HepG2 (cell line): Measurements from ENCODE around the gene WDR81. TPM values are rescaled to one million over a fixed set of nuclear protein-coding genes. Genes with fewer than 3 reads are reported as not detected.

Source experiments
- FOXJ3 ChIP-seq: sonication (generic); formaldehyde crosslinking; IDR thresholded peaks from 2 replicates; pipeline ENCODE4 v1.4.0; 2020; ENCODE audit warnings: missing genetic modification reagents, mild to moderate bottlenecking, borderline replicate concordance
- GZF1 ChIP-seq: sonication (generic); formaldehyde crosslinking; IDR thresholded peaks from 2 replicates; pipeline ENCODE4 v1.5.1; 2020; ENCODE audit warnings: mild to moderate bottlenecking, missing genetic modification reagents
- HOXA9 ChIP-seq: sonication (generic); formaldehyde crosslinking; IDR thresholded peaks from 2 replicates; pipeline ENCODE4 v1.8.1; 2022; ENCODE audit warnings: missing genetic modification reagents, mild to moderate bottlenecking, moderate library complexity, borderline replicate concordance
- IRF2 ChIP-seq: IDR thresholded peaks from 2 replicates; pipeline ENCODE4 v1.6.1; 2018; ENCODE audit warnings: missing genetic modification reagents, missing compliant biosample characterization
- MAF1 ChIP-seq: sonication (generic); formaldehyde crosslinking; IDR thresholded peaks from 2 replicates; pipeline ENCODE4 v1.5.0; 2020; ENCODE audit warnings: missing genetic modification reagents, borderline replicate concordance
- MBD4 ChIP-seq: IDR thresholded peaks from 2 replicates; pipeline ENCODE4 v1.6.1; 2012; ENCODE audit warnings: low read length, inconsistent platforms, borderline replicate concordance
- MYC ChIP-seq: sonication (generic); formaldehyde crosslinking; IDR thresholded peaks from 2 replicates; pipeline ENCODE4 v1.9.0; 2021; ENCODE audit warnings: missing genetic modification reagents, borderline replicate concordance
- ZGPAT ChIP-seq: IDR thresholded peaks from 2 replicates; pipeline ENCODE4 v1.6.1; 2016; ENCODE audit warnings: mild to moderate bottlenecking
- ZNF10 ChIP-seq: sonication (generic); formaldehyde crosslinking; IDR thresholded peaks from 2 replicates; pipeline ENCODE4 v1.4.0; 2020; ENCODE audit warnings: mild to moderate bottlenecking, low read depth, missing genetic modification reagents, borderline replicate concordance
- ZSCAN29 ChIP-seq: sonication (generic); formaldehyde crosslinking; conservative IDR thresholded peaks from 2 replicates; pipeline ENCODE4 v1.4.0; 2020; ENCODE audit warnings: mild to moderate bottlenecking, missing genetic modification reagents
- polyA plus RNA-seq, 8 experiments: library from polyadenylated mRNA; depleted of rRNA in 3 of 8; stranded (reverse) in 7 of 8; unstranded in 1 of 8; fragments of >200 nt; fragmentation: Illumina TruSeq in 4 of 8; extraction: Trizol in 4 of 8; gene quantifications; 2 replicates each; pipeline versions ENCODE4 v1.2.1 to v1.2.3, GENCODE V29; 2011 to 2016; ENCODE audit warnings: low read depth in 4 of 8, missing spikeins in 1 of 8, mixed read lengths in 1 of 8; ENCODE audit not compliant: insufficient read depth in 1 of 8
- total RNA-seq, 5 experiments: library from RNA; depleted of rRNA; stranded (reverse); fragments of >200 nt; fragmentation: Illumina TruSeq; extraction: Trizol; gene quantifications; 2 replicates each; pipeline ENCODE4 v1.2.3, GENCODE V29; 2016; ENCODE audit warnings: low read depth in 1 of 5
- TF ChIP-seq, protein P1 (sequence below): sonication (generic); formaldehyde crosslinking; IDR thresholded peaks from 2 replicates; pipeline ENCODE4 v1.4.0; 2020; ENCODE audit warnings: mild to moderate bottlenecking, low read depth, missing genetic modification reagents
- TF ChIP-seq, protein P2 (sequence below): IDR thresholded peaks from 2 replicates; pipeline ENCODE4 v1.6.1; 2016; ENCODE audit warnings: missing compliant biosample characterization, missing genetic modification reagents, borderline replicate concordance
- TF ChIP-seq, protein P3 (sequence below): sonication (generic); formaldehyde crosslinking; IDR thresholded peaks from 2 replicates; pipeline ENCODE4 v1.5.1; 2020; ENCODE audit warnings: mild to moderate bottlenecking, missing genetic modification reagents, borderline replicate concordance
- TF ChIP-seq, protein P4 (sequence below): sonication (generic); formaldehyde crosslinking; IDR thresholded peaks from 2 replicates; pipeline ENCODE4 v1.9.0; 2021; ENCODE audit warnings: missing genetic modification reagents, borderline replicate concordance

WDR81 gene
- total and polyA plus RNA-seq, 2 of the 13 experiments (the other 11 are each of a cell fraction or from before 2014, with no cell fraction given), result 9.1 to 16.7 TPM

GRCh38 chr17:1736348-1737281 lies 12.1 kb downstream of the WDR81 start (continued):
- TF ChIP-seq MAF1 (CRISPR knock-in tag) (peak; percentile 83; the same call in 1 of the 2 replicates), GZF1 (CRISPR knock-in tag) (peak; percentile 89), MBD4 (no peak), ZNF10 (CRISPR knock-in tag) (no peak), ZSCAN29 (CRISPR knock-in tag) (peak; percentile 73; the same call in 1 of the 2 replicates), ZGPAT (CRISPR knock-in tag) (peak; percentile 98), FOXJ3 (CRISPR knock-in tag) (peak; percentile 97), IRF2 (CRISPR knock-in tag) (peak; percentile 82), HOXA9 (CRISPR knock-in tag) (no peak), MYC (CRISPR knock-in tag) (peak; percentile 87)
- TF ChIP-seq, protein P1, sequence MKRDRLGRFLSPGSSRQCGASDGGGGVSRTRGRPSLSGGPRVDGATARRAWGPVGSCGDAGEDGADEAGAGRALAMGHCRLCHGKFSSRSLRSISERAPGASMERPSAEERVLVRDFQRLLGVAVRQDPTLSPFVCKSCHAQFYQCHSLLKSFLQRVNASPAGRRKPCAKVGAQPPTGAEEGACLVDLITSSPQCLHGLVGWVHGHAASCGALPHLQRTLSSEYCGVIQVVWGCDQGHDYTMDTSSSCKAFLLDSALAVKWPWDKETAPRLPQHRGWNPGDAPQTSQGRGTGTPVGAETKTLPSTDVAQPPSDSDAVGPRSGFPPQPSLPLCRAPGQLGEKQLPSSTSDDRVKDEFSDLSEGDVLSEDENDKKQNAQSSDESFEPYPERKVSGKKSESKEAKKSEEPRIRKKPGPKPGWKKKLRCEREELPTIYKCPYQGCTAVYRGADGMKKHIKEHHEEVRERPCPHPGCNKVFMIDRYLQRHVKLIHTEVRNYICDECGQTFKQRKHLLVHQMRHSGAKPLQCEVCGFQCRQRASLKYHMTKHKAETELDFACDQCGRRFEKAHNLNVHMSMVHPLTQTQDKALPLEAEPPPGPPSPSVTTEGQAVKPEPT (CRISPR knock-in tag), result 0 out of 2 replicates have a peak, but pooled peaks have one; percentile 16
- TF ChIP-seq, protein P2, sequence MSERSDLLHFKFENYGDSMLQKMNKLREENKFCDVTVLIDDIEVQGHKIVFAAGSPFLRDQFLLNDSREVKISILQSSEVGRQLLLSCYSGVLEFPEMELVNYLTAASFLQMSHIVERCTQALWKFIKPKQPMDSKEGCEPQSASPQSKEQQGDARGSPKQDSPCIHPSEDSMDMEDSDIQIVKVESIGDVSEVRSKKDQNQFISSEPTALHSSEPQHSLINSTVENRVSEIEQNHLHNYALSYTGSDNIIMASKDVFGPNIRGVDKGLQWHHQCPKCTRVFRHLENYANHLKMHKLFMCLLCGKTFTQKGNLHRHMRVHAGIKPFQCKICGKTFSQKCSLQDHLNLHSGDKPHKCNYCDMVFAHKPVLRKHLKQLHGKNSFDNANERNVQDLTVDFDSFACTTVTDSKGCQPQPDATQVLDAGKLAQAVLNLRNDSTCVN (CRISPR knock-in tag), result peak; percentile 61
- TF ChIP-seq, protein P3, sequence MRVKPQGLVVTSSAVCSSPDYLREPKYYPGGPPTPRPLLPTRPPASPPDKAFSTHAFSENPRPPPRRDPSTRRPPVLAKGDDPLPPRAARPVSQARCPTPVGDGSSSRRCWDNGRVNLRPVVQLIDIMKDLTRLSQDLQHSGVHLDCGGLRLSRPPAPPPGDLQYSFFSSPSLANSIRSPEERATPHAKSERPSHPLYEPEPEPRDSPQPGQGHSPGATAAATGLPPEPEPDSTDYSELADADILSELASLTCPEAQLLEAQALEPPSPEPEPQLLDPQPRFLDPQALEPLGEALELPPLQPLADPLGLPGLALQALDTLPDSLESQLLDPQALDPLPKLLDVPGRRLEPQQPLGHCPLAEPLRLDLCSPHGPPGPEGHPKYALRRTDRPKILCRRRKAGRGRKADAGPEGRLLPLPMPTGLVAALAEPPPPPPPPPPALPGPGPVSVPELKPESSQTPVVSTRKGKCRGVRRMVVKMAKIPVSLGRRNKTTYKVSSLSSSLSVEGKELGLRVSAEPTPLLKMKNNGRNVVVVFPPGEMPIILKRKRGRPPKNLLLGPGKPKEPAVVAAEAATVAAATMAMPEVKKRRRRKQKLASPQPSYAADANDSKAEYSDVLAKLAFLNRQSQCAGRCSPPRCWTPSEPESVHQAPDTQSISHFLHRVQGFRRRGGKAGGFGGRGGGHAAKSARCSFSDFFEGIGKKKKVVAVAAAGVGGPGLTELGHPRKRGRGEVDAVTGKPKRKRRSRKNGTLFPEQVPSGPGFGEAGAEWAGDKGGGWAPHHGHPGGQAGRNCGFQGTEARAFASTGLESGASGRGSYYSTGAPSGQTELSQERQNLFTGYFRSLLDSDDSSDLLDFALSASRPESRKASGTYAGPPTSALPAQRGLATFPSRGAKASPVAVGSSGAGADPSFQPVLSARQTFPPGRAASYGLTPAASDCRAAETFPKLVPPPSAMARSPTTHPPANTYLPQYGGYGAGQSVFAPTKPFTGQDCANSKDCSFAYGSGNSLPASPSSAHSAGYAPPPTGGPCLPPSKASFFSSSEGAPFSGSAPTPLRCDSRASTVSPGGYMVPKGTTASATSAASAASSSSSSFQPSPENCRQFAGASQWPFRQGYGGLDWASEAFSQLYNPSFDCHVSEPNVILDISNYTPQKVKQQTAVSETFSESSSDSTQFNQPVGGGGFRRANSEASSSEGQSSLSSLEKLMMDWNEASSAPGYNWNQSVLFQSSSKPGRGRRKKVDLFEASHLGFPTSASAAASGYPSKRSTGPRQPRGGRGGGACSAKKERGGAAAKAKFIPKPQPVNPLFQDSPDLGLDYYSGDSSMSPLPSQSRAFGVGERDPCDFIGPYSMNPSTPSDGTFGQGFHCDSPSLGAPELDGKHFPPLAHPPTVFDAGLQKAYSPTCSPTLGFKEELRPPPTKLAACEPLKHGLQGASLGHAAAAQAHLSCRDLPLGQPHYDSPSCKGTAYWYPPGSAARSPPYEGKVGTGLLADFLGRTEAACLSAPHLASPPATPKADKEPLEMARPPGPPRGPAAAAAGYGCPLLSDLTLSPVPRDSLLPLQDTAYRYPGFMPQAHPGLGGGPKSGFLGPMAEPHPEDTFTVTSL, result peak; percentile 94
- TF ChIP-seq, protein P4, sequence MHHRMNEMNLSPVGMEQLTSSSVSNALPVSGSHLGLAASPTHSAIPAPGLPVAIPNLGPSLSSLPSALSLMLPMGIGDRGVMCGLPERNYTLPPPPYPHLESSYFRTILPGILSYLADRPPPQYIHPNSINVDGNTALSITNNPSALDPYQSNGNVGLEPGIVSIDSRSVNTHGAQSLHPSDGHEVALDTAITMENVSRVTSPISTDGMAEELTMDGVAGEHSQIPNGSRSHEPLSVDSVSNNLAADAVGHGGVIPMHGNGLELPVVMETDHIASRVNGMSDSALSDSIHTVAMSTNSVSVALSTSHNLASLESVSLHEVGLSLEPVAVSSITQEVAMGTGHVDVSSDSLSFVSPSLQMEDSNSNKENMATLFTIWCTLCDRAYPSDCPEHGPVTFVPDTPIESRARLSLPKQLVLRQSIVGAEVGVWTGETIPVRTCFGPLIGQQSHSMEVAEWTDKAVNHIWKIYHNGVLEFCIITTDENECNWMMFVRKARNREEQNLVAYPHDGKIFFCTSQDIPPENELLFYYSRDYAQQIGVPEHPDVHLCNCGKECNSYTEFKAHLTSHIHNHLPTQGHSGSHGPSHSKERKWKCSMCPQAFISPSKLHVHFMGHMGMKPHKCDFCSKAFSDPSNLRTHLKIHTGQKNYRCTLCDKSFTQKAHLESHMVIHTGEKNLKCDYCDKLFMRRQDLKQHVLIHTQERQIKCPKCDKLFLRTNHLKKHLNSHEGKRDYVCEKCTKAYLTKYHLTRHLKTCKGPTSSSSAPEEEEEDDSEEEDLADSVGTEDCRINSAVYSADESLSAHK, result no peak
